ENCODE results near the gene DDI2. TPM values are rescaled to one million over a fixed set of nuclear protein-coding genes. Genes with fewer than 3 reads are reported as not detected.

The DDI2 gene
- polyA plus RNA-seq, 1 donor from 2014 or later: 3.8 TPM

DNA sequence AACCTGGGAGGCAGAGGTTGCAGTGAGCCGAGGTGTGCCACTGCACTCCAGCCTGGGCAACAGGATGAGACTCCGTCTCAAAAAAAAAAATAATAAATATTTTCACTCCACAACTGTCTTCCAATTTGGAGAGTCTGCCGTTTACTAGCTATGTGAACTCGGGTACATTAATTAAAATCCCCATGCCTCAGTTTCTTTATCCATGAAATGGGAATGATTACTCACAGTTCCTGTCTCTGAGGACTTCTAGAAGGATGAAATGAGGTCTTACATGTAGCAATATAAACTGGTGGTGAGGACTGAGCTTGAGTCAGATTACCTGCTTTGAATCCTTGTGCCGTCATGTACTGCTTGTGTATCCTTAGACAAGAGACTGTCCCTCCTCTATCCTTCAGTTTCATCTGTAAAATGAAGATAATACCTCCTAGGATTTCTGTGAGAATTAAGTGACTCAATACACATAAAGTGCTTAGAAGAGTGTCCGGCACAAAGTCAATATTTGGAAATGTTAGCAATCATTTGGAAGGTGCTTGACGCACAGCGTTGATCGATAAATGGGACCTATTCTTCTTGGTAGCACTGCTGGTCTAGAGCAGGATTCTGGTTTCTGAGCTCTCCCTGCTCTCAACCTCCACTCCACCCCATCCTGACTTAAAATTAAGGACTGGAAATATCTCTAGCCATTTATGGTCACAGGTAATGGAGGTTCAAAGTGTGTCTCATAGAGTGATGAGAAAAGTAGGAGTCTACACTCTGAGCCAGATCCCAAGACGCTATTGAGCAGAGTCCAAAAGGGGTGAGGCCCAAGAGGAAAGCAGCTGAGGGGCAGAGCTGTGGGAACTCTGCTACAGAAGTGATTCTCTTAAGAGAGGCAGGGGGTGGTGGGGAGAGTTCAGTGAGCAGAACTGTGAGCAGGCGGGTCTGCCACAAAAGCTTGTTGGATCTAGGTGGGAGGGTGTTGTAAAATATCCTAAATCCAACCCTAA, 11.6 kb upstream of the DDI2 start:
- no peaks in the 10 kb centered on the region for H4K20me1 ChIP-seq (ENCODE audit: insufficient read depth)
- H2AFZ ChIP-seq (ENCODE audit: low read depth, low read length): no peak overlapping the region
- H3K4me3 ChIP-seq (ENCODE audit: low read length): no peak overlapping the region
- TF ChIP-seq SMC3 (conservative IDR thresholded peaks at IDR 0.05; ENCODE audit: poor library complexity): no peak
- TF ChIP-seq, protein P1, sequence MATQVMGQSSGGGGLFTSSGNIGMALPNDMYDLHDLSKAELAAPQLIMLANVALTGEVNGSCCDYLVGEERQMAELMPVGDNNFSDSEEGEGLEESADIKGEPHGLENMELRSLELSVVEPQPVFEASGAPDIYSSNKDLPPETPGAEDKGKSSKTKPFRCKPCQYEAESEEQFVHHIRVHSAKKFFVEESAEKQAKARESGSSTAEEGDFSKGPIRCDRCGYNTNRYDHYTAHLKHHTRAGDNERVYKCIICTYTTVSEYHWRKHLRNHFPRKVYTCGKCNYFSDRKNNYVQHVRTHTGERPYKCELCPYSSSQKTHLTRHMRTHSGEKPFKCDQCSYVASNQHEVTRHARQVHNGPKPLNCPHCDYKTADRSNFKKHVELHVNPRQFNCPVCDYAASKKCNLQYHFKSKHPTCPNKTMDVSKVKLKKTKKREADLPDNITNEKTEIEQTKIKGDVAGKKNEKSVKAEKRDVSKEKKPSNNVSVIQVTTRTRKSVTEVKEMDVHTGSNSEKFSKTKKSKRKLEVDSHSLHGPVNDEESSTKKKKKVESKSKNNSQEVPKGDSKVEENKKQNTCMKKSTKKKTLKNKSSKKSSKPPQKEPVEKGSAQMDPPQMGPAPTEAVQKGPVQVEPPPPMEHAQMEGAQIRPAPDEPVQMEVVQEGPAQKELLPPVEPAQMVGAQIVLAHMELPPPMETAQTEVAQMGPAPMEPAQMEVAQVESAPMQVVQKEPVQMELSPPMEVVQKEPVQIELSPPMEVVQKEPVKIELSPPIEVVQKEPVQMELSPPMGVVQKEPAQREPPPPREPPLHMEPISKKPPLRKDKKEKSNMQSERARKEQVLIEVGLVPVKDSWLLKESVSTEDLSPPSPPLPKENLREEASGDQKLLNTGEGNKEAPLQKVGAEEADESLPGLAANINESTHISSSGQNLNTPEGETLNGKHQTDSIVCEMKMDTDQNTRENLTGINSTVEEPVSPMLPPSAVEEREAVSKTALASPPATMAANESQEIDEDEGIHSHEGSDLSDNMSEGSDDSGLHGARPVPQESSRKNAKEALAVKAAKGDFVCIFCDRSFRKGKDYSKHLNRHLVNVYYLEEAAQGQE (IDR thresholded peaks at IDR 0.05; ENCODE audit: borderline replicate concordance): no peak
- no peak for TF ChIP-seq MXI1 (conservative IDR thresholded peaks at IDR 0.05; ENCODE audit: poor library complexity, severe bottlenecking)
- TF ChIP-seq CTCF (IDR thresholded peaks at IDR 0.05; ENCODE audit: poor library complexity, severe bottlenecking): no peak
- TF ChIP-seq POLR2AphosphoS5 (IDR thresholded peaks at IDR 0.05): no peak
- TF ChIP-seq EZH2 (IDR thresholded peaks at IDR 0.05; ENCODE audit: borderline replicate concordance, insufficient read depth, low read length, poor library complexity, severe bottlenecking): no peak
- no peak for TF ChIP-seq TAF1 (IDR thresholded peaks at IDR 0.05; ENCODE audit: low read depth)
- TF ChIP-seq EP300 (conservative IDR thresholded peaks at IDR 0.05; ENCODE audit: poor library complexity, severe bottlenecking): no peak
- no peak for TF ChIP-seq RAD21 (conservative IDR thresholded peaks at IDR 0.05)
- H3K9me3 ChIP-seq (ENCODE audit: low read length): no peaks in the 10 kb centered on the region
- H3K9ac ChIP-seq (ENCODE audit: low read length): no peak overlapping the region
- no peaks in the 10 kb centered on the region for H3F3A ChIP-seq (ENCODE audit: insufficient read depth, low read length, poor library complexity, severe bottlenecking)
- H3K36me3 ChIP-seq (ENCODE audit: insufficient read depth, low read length): no peaks in the 10 kb centered on the region
- peaks cover 4% of the 10 kb centered on the region for H3K79me2 ChIP-seq (replicated peaks; ENCODE audit: insufficient read depth, low read length)
- no peak overlapping the region for H3K4me2 ChIP-seq (ENCODE audit: low read length)
- no peak overlapping the region for H3K27ac ChIP-seq (ENCODE audit: low read length)
- no peaks in the 10 kb centered on the region for H3K9me2 ChIP-seq (ENCODE audit: insufficient read depth, low read length)
- no peaks in the 10 kb centered on the region for H3K27me3 ChIP-seq (ENCODE audit: insufficient read depth, low read depth, low read length)

DNA sequence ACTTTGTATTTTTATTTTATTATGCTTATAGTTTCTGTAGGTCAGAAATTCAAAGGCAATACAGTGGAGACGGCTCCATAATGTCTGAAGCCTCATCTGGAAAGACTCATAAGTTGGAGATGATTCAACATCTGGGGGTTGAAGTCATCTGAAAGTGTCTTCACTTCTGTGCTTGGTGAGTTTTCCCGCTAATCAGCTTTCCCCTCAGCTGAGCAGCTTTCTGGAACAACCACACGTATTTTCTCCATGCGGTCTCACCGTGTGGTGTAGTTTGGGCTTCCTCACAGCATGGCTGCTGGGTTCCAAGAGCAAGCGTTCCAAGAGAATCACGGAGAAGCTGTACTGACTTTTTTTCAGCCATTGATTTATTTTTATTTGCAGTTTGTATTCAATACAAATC, 7.6 kb upstream of the DDI2 start:
- Histone ChIP-seq H3K9ac (ENCODE audit: low read length) (no peak overlapping the region), H3K9me2 (ENCODE audit: insufficient read depth, low read length) (no peaks in the 10 kb centered on the region), H3F3A (ENCODE audit: insufficient read depth, low read length, poor library complexity, severe bottlenecking) (no peaks in the 10 kb centered on the region), H3K79me2 (replicated peaks; ENCODE audit: insufficient read depth, low read length) (no peaks in the 10 kb centered on the region), H3K4me2 (ENCODE audit: low read length) (no peak overlapping the region), H4K20me1 (ENCODE audit: insufficient read depth) (no peaks in the 10 kb centered on the region), H2AFZ (ENCODE audit: low read depth, low read length) (no peak overlapping the region), H3K27me3 (ENCODE audit: insufficient read depth, low read depth, low read length) (no peaks in the 10 kb centered on the region), H3K36me3 (ENCODE audit: insufficient read depth, low read length) (no peaks in the 10 kb centered on the region), H3K9me3 (ENCODE audit: low read length) (no peaks in the 10 kb centered on the region), H3K27ac (ENCODE audit: low read length) (no peak overlapping the region), H3K4me3 (ENCODE audit: low read length) (no peak overlapping the region)
- TF ChIP-seq RAD21 (conservative IDR thresholded peaks at IDR 0.05) (no peak), MXI1 (conservative IDR thresholded peaks at IDR 0.05; ENCODE audit: poor library complexity, severe bottlenecking) (no peak), EZH2 (IDR thresholded peaks at IDR 0.05; ENCODE audit: borderline replicate concordance, insufficient read depth, low read length, poor library complexity, severe bottlenecking) (no peak), POLR2AphosphoS5 (IDR thresholded peaks at IDR 0.05) (no peak), EP300 (conservative IDR thresholded peaks at IDR 0.05; ENCODE audit: poor library complexity, severe bottlenecking) (no peak), TAF1 (IDR thresholded peaks at IDR 0.05; ENCODE audit: low read depth) (no peak), SMC3 (conservative IDR thresholded peaks at IDR 0.05; ENCODE audit: poor library complexity) (no peak), CTCF (IDR thresholded peaks at IDR 0.05; ENCODE audit: poor library complexity, severe bottlenecking) (no peak)
- TF ChIP-seq, protein P1 (IDR thresholded peaks at IDR 0.05; ENCODE audit: borderline replicate concordance): no peak

All from neural cell (in vitro differentiated cells).